Trophoblast cell (in vitro differentiated cells and primary cell): ENCODE data around the gene CCDC110.

Experiments used
- DNase-seq, 2 donors: peaks; one replicate each; pipeline ENCODE4 v3.0.0-alpha.2; 2016
- H2AFZ ChIP-seq: 2 replicates; pipeline ENCODE4 v1.6.1; 2013; ENCODE audit warnings: low read length, moderate library complexity, mild to moderate bottlenecking; ENCODE audit not compliant: insufficient read depth, poor library complexity
- H2AK5ac ChIP-seq: 2 replicates; pipeline ENCODE4 v1.6.1; 2013; ENCODE audit warnings: mild to moderate bottlenecking, low read length
- H2BK120ac ChIP-seq: 2 replicates; pipeline ENCODE4 v1.6.1; 2013; ENCODE audit warnings: low read length, mild to moderate bottlenecking, moderate library complexity; ENCODE audit not compliant: insufficient read depth, poor library complexity
- H2BK12ac ChIP-seq: 2 replicates; pipeline ENCODE4 v1.6.1; 2013; ENCODE audit warnings: mild to moderate bottlenecking, low read length, moderate library complexity
- H2BK5ac ChIP-seq: 2 replicates; pipeline ENCODE4 v1.6.1; 2013; ENCODE audit warnings: low read length, low read depth, moderate library complexity, mild to moderate bottlenecking; ENCODE audit not compliant: poor library complexity
- H3K14ac ChIP-seq: 2 replicates; pipeline ENCODE4 v1.6.1; 2013; ENCODE audit warnings: mild to moderate bottlenecking, low read length
- H3K18ac ChIP-seq: 2 replicates; pipeline ENCODE4 v1.6.1; 2013; ENCODE audit warnings: mild to moderate bottlenecking, low read length
- H3K23ac ChIP-seq: 2 replicates; pipeline ENCODE4 v1.6.1; 2013; ENCODE audit warnings: low read length
- H3K27ac ChIP-seq: 2 replicates; pipeline ENCODE4 v1.5.1; 2013; ENCODE audit warnings: low read depth, mild to moderate bottlenecking, inconsistent platforms, low read length, moderate library complexity
- H3K27me3 ChIP-seq: 2 replicates; pipeline ENCODE4 v1.6.1; 2013; ENCODE audit warnings: inconsistent platforms, mild to moderate bottlenecking, low read length, moderate library complexity; ENCODE audit not compliant: insufficient read depth
- H3K36me3 ChIP-seq, 2 experiments: 1 replicate in 1 of 2; 2 replicates in 1 of 2; pipeline ENCODE4 v1.6.1; 2013; ENCODE audit warnings: low read length in 2 of 2, mild to moderate bottlenecking in 2 of 2, moderate library complexity in 1 of 2; ENCODE audit not compliant: insufficient read depth in 2 of 2, control insufficient read depth in 1 of 2
- H3K4ac ChIP-seq: 2 replicates; pipeline ENCODE4 v1.6.1; 2013; ENCODE audit warnings: low read depth, mild to moderate bottlenecking, low read length, moderate library complexity
- H3K4me1 ChIP-seq, 2 experiments: 1 replicate in 1 of 2; 2 replicates in 1 of 2; pipeline ENCODE4 v1.6.1; 2013; ENCODE audit warnings: low read length in 2 of 2, mild to moderate bottlenecking in 2 of 2, moderate library complexity in 1 of 2; ENCODE audit not compliant: insufficient read depth in 2 of 2, control insufficient read depth in 1 of 2
- H3K4me2 ChIP-seq: 2 replicates; pipeline ENCODE4 v1.6.1; 2013; ENCODE audit warnings: inconsistent platforms, mild to moderate bottlenecking, low read length, moderate library complexity
- H3K4me3 ChIP-seq: 2 replicates; pipeline ENCODE4 v1.5.1; 2013; ENCODE audit warnings: mild to moderate bottlenecking, low read depth, low read length, inconsistent platforms
- H3K79me1 ChIP-seq: one replicate; pipeline ENCODE4 v1.6.1; 2013; ENCODE audit warnings: low read length
- H3K79me2 ChIP-seq: 2 replicates; pipeline ENCODE4 v1.6.1; 2013; ENCODE audit warnings: low read length, mild to moderate bottlenecking; ENCODE audit not compliant: control insufficient read depth, insufficient read depth, poor library complexity
- H3K9ac ChIP-seq: 2 replicates; pipeline ENCODE4 v1.6.1; 2013; ENCODE audit warnings: mild to moderate bottlenecking, low read length
- H3K9me3 ChIP-seq: 2 replicates; pipeline ENCODE4 v1.6.1; 2013; ENCODE audit warnings: low read depth, mild to moderate bottlenecking, control low read depth, inconsistent platforms, low read length; ENCODE audit not compliant: insufficient read depth
- H4K12ac ChIP-seq: 2 replicates; pipeline ENCODE4 v1.6.1; 2013; ENCODE audit warnings: low read depth, mild to moderate bottlenecking, low read length, moderate library complexity
- H4K8ac ChIP-seq: 2 replicates; pipeline ENCODE4 v1.6.1; 2013; ENCODE audit warnings: low read depth, mild to moderate bottlenecking, low read length, moderate library complexity
- H4K91ac ChIP-seq: one replicate; pipeline ENCODE4 v1.6.1; 2013; ENCODE audit warnings: low read depth, mild to moderate bottlenecking, low read length, moderate library complexity
- WGBS: extraction: QIAGEN DNeasy Blood & Tissue Kit; methylation state at CpG from one replicate; pipeline ENCODE4 v1.1.7; 2013; ENCODE audit warnings: missing lambda C conversion rate; ENCODE audit not compliant: insufficient read length, insufficient coverage; ENCODE audit errors: extremely low coverage; 5-methylcytosine and 5-hydroxymethylcytosine counted together

Gene CCDC110

DNA sequence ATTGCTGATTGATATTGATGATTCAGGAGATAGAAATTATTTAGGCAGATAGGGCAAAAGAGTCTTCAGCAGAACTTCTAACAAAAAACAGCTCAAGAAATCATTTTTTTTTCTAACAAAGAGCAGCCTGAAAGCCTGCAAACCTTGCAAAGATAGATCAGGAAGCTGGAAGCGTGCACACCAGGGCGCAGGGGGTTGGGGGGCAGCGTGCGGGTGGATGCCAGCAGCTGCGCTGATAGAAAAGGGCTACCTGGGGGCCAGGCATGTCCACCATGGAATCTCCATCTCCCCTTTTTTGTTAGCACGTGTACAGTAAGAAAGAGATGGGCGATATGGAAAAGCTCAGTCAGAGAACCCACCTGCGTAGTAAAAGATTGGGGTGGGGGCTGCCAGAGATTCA, 1.7 kb upstream of the CCDC110 start:
- no peak overlapping the region for H3K4ac ChIP-seq
- peaks cover 3 to 4% of the 10 kb centered on the region in 2 experiments for H3K4me1 ChIP-seq
- H3K27me3 ChIP-seq: peaks cover 3% of the 10 kb centered on the region
- no peak overlapping the region for H2BK12ac ChIP-seq
- no peak overlapping the region for H3K27ac ChIP-seq
- no peak overlapping the region for H3K18ac ChIP-seq
- no peak overlapping the region for H3K9ac ChIP-seq
- H3K4me2 ChIP-seq: no peak overlapping the region
- H3K23ac ChIP-seq: no peak overlapping the region
- no peak overlapping the region for H4K12ac ChIP-seq
- peaks cover 4% of the 10 kb centered on the region for H3K79me2 ChIP-seq
- no CpG with 5 or more reads among the region's 8 CpGs for WGBS
- no peak overlapping the region for H2AK5ac ChIP-seq
- no peaks in the 10 kb centered on the region for H3K36me3 ChIP-seq
- no peak for DNase-seq
- H3K14ac ChIP-seq: no peak overlapping the region
- H4K8ac ChIP-seq: no peak overlapping the region
- no peak overlapping the region for H4K91ac ChIP-seq
- H3K4me3 ChIP-seq: no peak overlapping the region
- no peaks in the 10 kb centered on the region for H3K79me1 ChIP-seq
- H3K9me3 ChIP-seq: no peaks in the 10 kb centered on the region
- no peak overlapping the region for H2BK5ac ChIP-seq
- no peak overlapping the region for H2AFZ ChIP-seq
- H2BK120ac ChIP-seq: no peak overlapping the region

DNA sequence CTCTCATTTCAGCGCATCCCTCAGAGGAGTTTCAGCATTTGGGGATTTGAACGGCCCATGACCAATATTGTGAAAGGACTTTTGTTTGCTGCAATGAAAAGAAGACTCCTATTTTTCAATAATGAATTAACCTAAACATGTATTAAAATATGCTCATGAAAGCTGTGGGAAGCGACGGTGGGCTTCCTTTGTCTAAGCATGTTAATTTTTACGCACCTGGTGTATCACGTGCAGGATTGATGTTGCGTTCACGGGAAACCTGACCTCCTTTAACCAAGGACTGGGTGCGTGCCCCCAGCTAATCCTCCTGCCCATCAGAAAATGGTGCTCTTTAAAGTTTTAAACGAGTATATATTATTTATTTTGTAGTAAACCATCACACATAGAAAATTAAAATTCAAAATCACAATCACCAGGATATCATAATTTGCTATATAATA, 590 bp upstream of the CCDC110 start:
- no peak for DNase-seq
- WGBS: no CpG with 5 or more reads among the region's 10 CpGs
- H4K8ac ChIP-seq: no peak overlapping the region

DNA sequence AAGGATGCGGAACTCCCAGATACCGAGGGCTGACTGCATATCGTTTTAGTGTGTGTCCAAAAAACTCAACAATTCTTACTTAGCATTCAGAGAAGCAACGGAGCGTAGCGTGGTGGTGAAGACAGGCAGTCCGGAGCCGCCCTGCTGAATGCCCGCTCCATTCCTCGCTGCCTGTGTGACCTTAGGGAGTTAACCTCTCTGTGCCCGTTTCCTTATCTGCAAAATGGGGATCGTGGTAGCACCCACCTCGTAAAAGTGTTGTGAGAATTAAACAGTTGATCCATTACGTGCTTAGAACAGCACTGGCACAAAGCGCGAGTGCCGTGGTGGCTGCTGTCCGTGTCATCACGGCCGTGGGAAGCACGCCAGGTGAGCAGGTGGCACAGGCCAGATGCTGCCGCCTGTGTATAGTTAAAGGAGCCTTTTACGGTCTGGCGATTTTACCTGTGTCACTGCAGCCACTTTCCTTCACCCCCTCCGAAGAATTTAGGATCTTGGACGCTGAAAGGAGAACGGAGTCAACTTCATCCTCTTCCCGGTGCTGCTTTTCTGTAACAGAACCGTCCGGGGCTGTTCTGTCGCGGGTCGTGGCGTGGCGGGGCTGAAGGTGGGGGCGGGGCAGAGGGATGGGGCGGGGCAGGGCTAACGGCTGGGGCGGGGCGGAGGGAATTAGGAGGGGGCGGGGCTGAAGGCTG, 885 bp downstream of the CCDC110 start:
- no peak overlapping the region for H3K23ac ChIP-seq
- WGBS: no CpG with 5 or more reads among the region's 41 CpGs
- H2BK120ac ChIP-seq: no peak overlapping the region
- peak overlapping the region; percentile 8 for H2AFZ ChIP-seq
- H3K79me1 ChIP-seq: no peaks in the 10 kb centered on the region
- no peak overlapping the region for H2AK5ac ChIP-seq
- peak overlapping the region; percentile 68 for H3K4me3 ChIP-seq
- no peak overlapping the region for H3K9ac ChIP-seq
- no peaks in the 10 kb centered on the region for H3K9me3 ChIP-seq
- peaks cover 3% of the 10 kb centered on the region for H3K27me3 ChIP-seq
- no peak overlapping the region for H3K27ac ChIP-seq
- peak overlapping the region; percentile 76 for H3K4me2 ChIP-seq
- no peak overlapping the region for H3K4ac ChIP-seq
- no peak overlapping the region for H3K18ac ChIP-seq
- peak; percentile 13 to 58 for DNase-seq
- H3K36me3 ChIP-seq: no peaks in the 10 kb centered on the region
- no peak overlapping the region for H2BK5ac ChIP-seq
- H4K12ac ChIP-seq: no peak overlapping the region
- no peak overlapping the region for H4K8ac ChIP-seq
- peaks cover 4% of the 10 kb centered on the region for H3K79me2 ChIP-seq
- H4K91ac ChIP-seq: no peak overlapping the region
- no peak overlapping the region for H2BK12ac ChIP-seq
- H3K4me1 ChIP-seq: peaks cover 3 to 4% of the 10 kb centered on the region in 2 experiments
- H3K14ac ChIP-seq: no peak overlapping the region

More for the DNA sequence above, 590 bp upstream of the CCDC110 start:
- Histone ChIP-seq H2BK120ac (no peak overlapping the region), H4K12ac (no peak overlapping the region), H3K79me2 (peaks cover 4% of the 10 kb centered on the region), H4K91ac (no peak overlapping the region), H2BK5ac (no peak overlapping the region), H2AK5ac (no peak overlapping the region), H3K4ac (no peak overlapping the region), H3K9me3 (no peaks in the 10 kb centered on the region), H3K4me2 (peak overlapping the region; percentile 83), H3K14ac (no peak overlapping the region), H3K9ac (no peak overlapping the region), H2AFZ (no peak overlapping the region), H3K79me1 (no peaks in the 10 kb centered on the region), H2BK12ac (no peak overlapping the region), H3K27ac (no peak overlapping the region), H3K27me3 (peaks cover 3% of the 10 kb centered on the region), H3K23ac (no peak overlapping the region), H3K36me3 (no peaks in the 10 kb centered on the region), H3K18ac (no peak overlapping the region), H3K4me1 (peaks cover 3 to 4% of the 10 kb centered on the region in 2 experiments), H3K4me3 (no peak overlapping the region)

DNA sequence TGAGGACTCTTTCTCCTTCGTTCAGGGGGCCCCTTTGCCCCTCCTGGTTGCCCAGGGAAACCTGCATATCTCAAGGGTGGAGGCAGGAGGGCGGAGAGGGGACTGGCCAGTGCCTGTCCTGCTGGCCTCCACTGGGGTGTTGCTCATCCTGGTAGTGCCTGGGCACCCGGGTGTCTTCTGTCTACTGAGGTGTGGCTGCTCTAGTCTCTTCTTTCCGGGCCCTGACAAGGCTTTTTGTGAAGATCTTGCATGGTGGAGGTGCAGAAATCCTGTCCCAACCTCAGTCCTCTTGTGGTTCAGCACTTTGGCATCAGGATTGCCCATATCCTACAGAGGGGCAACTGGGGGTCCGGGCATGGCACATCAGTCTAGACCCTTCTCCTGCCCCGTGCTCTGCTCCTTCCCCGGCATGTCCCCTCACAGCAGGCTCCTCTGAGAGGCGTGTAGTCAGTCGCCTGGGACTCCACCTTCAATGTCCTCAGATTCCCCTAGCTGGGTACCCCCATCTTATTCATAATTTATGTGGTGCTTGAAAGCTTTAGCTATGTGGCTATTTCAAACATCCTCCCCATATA, 1.9 kb downstream of the CCDC110 start:
- no peak overlapping the region for H4K12ac ChIP-seq
- H3K18ac ChIP-seq: no peak overlapping the region
- no peak overlapping the region for H3K23ac ChIP-seq
- H2BK5ac ChIP-seq: no peak overlapping the region
- peaks cover 3 to 4% of the 10 kb centered on the region in 2 experiments for H3K4me1 ChIP-seq
- no peak overlapping the region for H2AK5ac ChIP-seq
- no peak overlapping the region for H3K4me3 ChIP-seq
- H4K8ac ChIP-seq: no peak overlapping the region
- H3K14ac ChIP-seq: no peak overlapping the region
- H3K79me2 ChIP-seq: peaks cover 4% of the 10 kb centered on the region
- no peaks in the 10 kb centered on the region for H3K36me3 ChIP-seq
- H3K27me3 ChIP-seq: peaks cover 3% of the 10 kb centered on the region
- H3K4ac ChIP-seq: no peak overlapping the region
- no peak overlapping the region for H4K91ac ChIP-seq
- no peak overlapping the region for H2BK12ac ChIP-seq
- H3K4me2 ChIP-seq: no peak overlapping the region
- no peak for DNase-seq
- no peak overlapping the region for H2AFZ ChIP-seq
- H3K27ac ChIP-seq: no peak overlapping the region
- WGBS: no CpG with 5 or more reads among the region's 9 CpGs
- no peak overlapping the region for H2BK120ac ChIP-seq
- no peaks in the 10 kb centered on the region for H3K9me3 ChIP-seq
- H3K79me1 ChIP-seq: no peaks in the 10 kb centered on the region
- H3K9ac ChIP-seq: no peak overlapping the region
